22Rv1 (cell line): ENCODE results near the gene GPR180.

Experiments
- H3K27ac ChIP-seq: fragments of 450-650 bp; 2 replicates; pipeline ENCODE4 v1.5.1; 2017
- CTCF ChIP-seq: fragments of 450-650 bp; IDR thresholded peaks from 2 replicates; pipeline ENCODE4 v1.5.1; 2017; ENCODE audit warnings: mild to moderate bottlenecking
- ZFX ChIP-seq: fragments of 450-650 bp; IDR thresholded peaks from 2 replicates; pipeline ENCODE4 v1.6.1; 2017; ENCODE audit warnings: antibody characterized with exemption, borderline replicate concordance

GPR180 gene

GRCh38 chr13:94596575-94596971 lies 5.1 kb upstream of the GPR180 start:
- H3K27ac ChIP-seq = peak overlapping the region; percentile 65
- no peak for TF ChIP-seq CTCF
- TF ChIP-seq ZFX = no peak

GRCh38 chr13:94598281-94598680 lies 3.4 kb upstream of the GPR180 start:
- no peak for TF ChIP-seq CTCF
- no peak overlapping the region for H3K27ac ChIP-seq

GRCh38 chr13:94599877-94600276 lies 1.8 kb upstream of the GPR180 start:
- TF ChIP-seq ZFX (no peak), CTCF (no peak)
- H3K27ac ChIP-seq = no peak overlapping the region

- TF ChIP-seq CTCF = no peak
- no peak for TF ChIP-seq ZFX
- H3K27ac ChIP-seq = peak overlapping the region; percentile 84
Observed at GRCh38 chr13:94602467-94602866, 810 bp downstream of the GPR180 start.

- H3K27ac ChIP-seq = no peak overlapping the region
- TF ChIP-seq CTCF (no peak), ZFX (no peak)
Observed at GRCh38 chr13:94607056-94607455, 5.4 kb downstream of the GPR180 start.

DNA sequence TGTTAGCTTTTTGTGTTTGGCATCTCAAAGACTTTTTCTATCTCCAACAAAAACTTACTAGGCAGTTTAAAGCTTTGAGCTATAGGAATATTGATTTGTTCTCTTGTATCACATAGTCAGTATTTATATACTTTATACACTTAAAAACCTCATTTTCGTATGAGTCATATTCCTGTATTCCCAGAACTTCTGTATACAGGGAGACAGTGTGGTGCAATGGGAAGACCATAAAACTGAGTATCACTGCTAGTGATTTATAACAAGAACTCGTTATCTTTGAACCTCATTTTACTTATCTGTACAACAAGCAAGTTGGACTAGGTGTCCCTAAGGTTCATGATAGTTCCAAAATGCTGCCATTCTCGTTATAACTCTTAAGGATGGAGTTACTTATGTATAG lies 6.3 kb downstream of the GPR180 start:
- no peak for TF ChIP-seq ZFX
- no peak for TF ChIP-seq CTCF
- H3K27ac ChIP-seq = no peak overlapping the region

- TF ChIP-seq ZFX (no peak), CTCF (no peak)
- H3K27ac ChIP-seq = no peak overlapping the region
Observed at GRCh38 chr13:94608586-94608985, 6.9 kb downstream of the GPR180 start.
